HCT116 (cell line): ENCODE results near the gene NLGN2. TPM values are rescaled to one million over a fixed set of nuclear protein-coding genes. Genes with fewer than 3 reads are reported as not detected.

Source experiments
- ATAC-seq: fragments of 200-7000 bp; cut with Tn5 transposase; 2 replicates; pipeline ENCODE4 v1.9.1; 2020; ENCODE audit warnings: mild to moderate bottlenecking, moderate library complexity
- BruUV-seq: library from RNA; stranded (reverse); fragments of 400-500 nt; replicated peaks from 2 replicates; lab custom pipeline; 2021; lab: Mats Ljungman, UMichigan
- CTCF ChIA-PET: fragments of 300-600 bp; sonication (Branson Sonifier 250); formaldehyde crosslinking; loops from one replicate; lab custom pipeline; 2021; ENCODE audit warnings: antibody characterized with exemption; lab: Charles Lee
- POLR2A ChIA-PET: fragments of 300-600, 350-600 bp; sonication (Branson Sonifier 250); formaldehyde crosslinking; loops from one replicate; lab custom pipeline; 2021; ENCODE audit warnings: antibody characterized with exemption; lab: Charles Lee
- RAD21 ChIA-PET, 2 experiments: fragments of 300-600 bp; sonication (Branson Sonifier 250); formaldehyde crosslinking; loops; one replicate each; lab custom pipeline; 2023; ENCODE audit warnings: low total read pairs in 2 of 2; ENCODE audit not compliant: uncharacterized antibody in 2 of 2, unreplicated experiment in 2 of 2, low non-redundant PET in 1 of 2; lab: Charles Lee
- DNase-seq: peaks from one replicate; pipeline ENCODE4 v3.0.0-alpha.2; 2010; ENCODE audit warnings: low read depth, low spot score
- H2AFZ ChIP-seq: fragments of 200-600 bp; shearing (Covaris generic), sonication (generic); 2 replicates; pipeline ENCODE4 v1.6.1; 2017; ENCODE audit warnings: low read depth, mixed run types, mixed read lengths, antibody characterized with exemption, low read length; ENCODE audit not compliant: poor library complexity, severe bottlenecking
- H3K27ac ChIP-seq: 2 replicates; pipeline ENCODE4 v1.5.1; 2012; ENCODE audit warnings: low read depth, low read length
- H3K27me3 ChIP-seq: fragments of 200-600 bp; sonication (generic); 2 replicates; pipeline ENCODE4 v1.6.1; 2016; ENCODE audit warnings: mixed run types, low read length, mixed read lengths; ENCODE audit not compliant: insufficient read depth
- H3K36me3 ChIP-seq, 2 experiments: fragments of 200-500 bp in 1 of 2; fragments of 200-600 bp in 1 of 2; sonication (Bioruptor generic) in 1 of 2; sonication (generic) in 1 of 2; 2 replicates each; pipeline versions ENCODE4 v1.5.1 to v1.6.1; 2014 to 2016; ENCODE audit warnings: low read length in 2 of 2, inconsistent platforms in 1 of 2, mixed read lengths in 1 of 2, mixed run types in 1 of 2; ENCODE audit not compliant: insufficient read depth in 2 of 2, control insufficient read depth in 1 of 2
- H3K4me1 ChIP-seq, 2 experiments: fragments of 200-600 bp in 1 of 2; sonication (generic) in 1 of 2; 2 replicates each; pipeline versions ENCODE4 v1.5.1 to v1.6.1; 2012 to 2017; ENCODE audit warnings: low read length in 2 of 2, inconsistent platforms in 1 of 2, mild to moderate bottlenecking in 1 of 2, mixed read lengths in 1 of 2, mixed run types in 1 of 2, moderate library complexity in 1 of 2; ENCODE audit not compliant: insufficient read depth in 2 of 2, control insufficient read depth in 1 of 2
- H3K4me2 ChIP-seq: fragments of 200-600 bp; sonication (generic); 2 replicates; pipeline ENCODE4 v1.6.1; 2017; ENCODE audit warnings: mixed run types, low read length, mixed read lengths
- H3K4me3 ChIP-seq, 2 experiments: fragments of 200-600 bp in 1 of 2; sonication (generic) in 1 of 2; replicated peaks in 1 of 2; 2 replicates each; pipeline ENCODE4 v1.5.1; 2011 to 2016; ENCODE audit warnings: low read length in 2 of 2, control low read depth in 1 of 2, low read depth in 1 of 2, mild to moderate bottlenecking in 1 of 2, mixed read lengths in 1 of 2, mixed run types in 1 of 2
- H3K79me2 ChIP-seq: fragments of 200-600 bp; sonication (generic); 2 replicates; pipeline ENCODE4 v1.6.1; 2017; ENCODE audit warnings: mild to moderate bottlenecking, mixed run types, low read length, moderate library complexity, mixed read lengths; ENCODE audit not compliant: insufficient read depth
- H3K9ac ChIP-seq: fragments of 200-600 bp; sonication (generic); 2 replicates; pipeline ENCODE4 v1.6.1; 2016; ENCODE audit warnings: low read length, mixed read lengths
- H3K9me2 ChIP-seq: fragments of 200-600 bp; sonication (generic), shearing (Covaris generic); 2 replicates; pipeline ENCODE4 v1.6.1; 2017; ENCODE audit warnings: mixed run types, mild to moderate bottlenecking, moderate library complexity; ENCODE audit not compliant: insufficient read depth
- H3K9me3 ChIP-seq, 2 experiments: fragments of 200-500 bp in 1 of 2; fragments of 200-600 bp in 1 of 2; sonication (Bioruptor generic) in 1 of 2; sonication (generic) in 1 of 2; 2 replicates each; pipeline ENCODE4 v1.6.1; 2014 to 2017; ENCODE audit warnings: low read length in 2 of 2, mixed read lengths in 2 of 2, inconsistent platforms in 1 of 2, low read depth in 1 of 2, mild to moderate bottlenecking in 1 of 2, mixed run types in 1 of 2, moderate library complexity in 1 of 2; ENCODE audit not compliant: control insufficient read depth in 1 of 2, insufficient read depth in 1 of 2
- H4K20me1 ChIP-seq: fragments of 200-600 bp; sonication (generic), shearing (Covaris generic); 2 replicates; pipeline ENCODE4 v1.6.1; 2017; ENCODE audit warnings: mixed run types, mild to moderate bottlenecking, moderate library complexity; ENCODE audit not compliant: insufficient read depth
- EZH2phosphoT487 ChIP-seq: fragments of 200-600 bp; IDR thresholded peaks from 2 replicates; pipeline ENCODE4 v1.6.1; 2018; ENCODE audit warnings: antibody characterized with exemption, borderline replicate concordance
- JUND ChIP-seq: IDR thresholded peaks from 2 replicates; pipeline ENCODE4 v1.6.1; 2012
- SIN3A ChIP-seq: IDR thresholded peaks from 2 replicates; pipeline ENCODE4 v1.6.1; 2012; ENCODE audit warnings: low read depth
- SRF ChIP-seq: IDR thresholded peaks from 2 replicates; pipeline ENCODE4 v1.6.1; 2012; ENCODE audit warnings: low read depth
- YY1 ChIP-seq: IDR thresholded peaks from 2 replicates; pipeline ENCODE4 v1.6.1; 2011; ENCODE audit warnings: low read length, low read depth, moderate library complexity, mild to moderate bottlenecking; ENCODE audit not compliant: insufficient replicate concordance; ENCODE audit errors: extremely low read depth
- intact Hi-C: fragments of 100-400 bp; cut with micrococcal nuclease; formaldehyde crosslinking; loops from 2 replicates; pipeline ENCODE4 v1.10.0; 2022
- total RNA-seq: library from RNA; stranded (reverse); gene quantifications from one replicate; pipeline ENCODE4 v1.2.1, GENCODE V29; 2021; ENCODE audit not compliant: unreplicated experiment

NLGN2 gene
- total RNA-seq, 1 experiment from 2014 or later, result 60.5 TPM

GRCh38 chr17:7388856-7389255 lies 18.8 kb upstream of the NLGN2 start:
- no peak overlapping the region for H3K9ac ChIP-seq
- no peaks in the 10 kb centered on the region for H4K20me1 ChIP-seq
- no peak overlapping the region for H3K4me2 ChIP-seq
- peaks cover 10 to 20% of the 10 kb centered on the region in 2 experiments; a peak in 3 of 4 replicates for H3K36me3 ChIP-seq
- intact Hi-C loops, result no loop called here
- CTCF ChIA-PET, result no interaction called here
- H3K27ac ChIP-seq, result no peak overlapping the region
- no peaks in the 10 kb centered on the region for H3K27me3 ChIP-seq
- H3K4me1 ChIP-seq, result peaks cover 3 to 9% of the 10 kb centered on the region in 2 experiments; a peak in 2 of 4 replicates
- H2AFZ ChIP-seq, result no peak overlapping the region
- no peak for ATAC-seq
- no TSS peak for BruUV-seq
- RAD21 ChIA-PET, result no interaction called here
- POLR2A ChIA-PET, result interaction anchor here (1.2 kb wide), 1 partner anchor 12 kb away, joined by 3 read pairs; no protein-coding TSS in a partner anchor
- 0 out of 2 replicates have a peak, but pooled peaks cover 7% of the 10 kb centered on the region for H3K79me2 ChIP-seq
- H3K4me3 ChIP-seq, result no peak overlapping the region
- no peaks in the 10 kb centered on the region for H3K9me3 ChIP-seq
- TF ChIP-seq SRF, result no peak
- TF ChIP-seq EZH2phosphoT487, result no peak
- no peak for TF ChIP-seq SIN3A
- TF ChIP-seq JUND, result no peak
- TF ChIP-seq, all 23 proteins: peak for 0
- DNase-seq, result no peak
- H3K9me2 ChIP-seq, result no peaks in the 10 kb centered on the region

GRCh38 chr17:7389924-7390910 lies 17.4 kb upstream of the NLGN2 start:
- no peak for DNase-seq
- Histone ChIP-seq H3K4me1 (peaks cover 6 to 17% of the 10 kb centered on the region in 2 experiments; a peak in 3 of 4 replicates), H3K4me2 (no peak overlapping the region), H3K4me3 (no peak overlapping the region), H3K9ac (no peak overlapping the region), H3K9me3 (no peaks in the 10 kb centered on the region), H3K36me3 (peaks cover 10 to 18% of the 10 kb centered on the region in 2 experiments; a peak in 3 of 4 replicates), H2AFZ (no peak overlapping the region), H3K27me3 (no peaks in the 10 kb centered on the region), H3K79me2 (0 out of 2 replicates have a peak, but pooled peaks cover 7% of the 10 kb centered on the region), H3K27ac (no peak overlapping the region), H4K20me1 (no peaks in the 10 kb centered on the region), H3K9me2 (no peaks in the 10 kb centered on the region)
- RAD21 ChIA-PET, result no interaction called here
- ATAC-seq, result no peak
- CTCF ChIA-PET, result no interaction called here
- intact Hi-C loops, result loop anchor here (5.0 kb wide), 1 partner anchor 33 kb away; the partner anchor contains the start of gene TMEM95
- no peak for TF ChIP-seq YY1
- BruUV-seq, result no TSS peak
- POLR2A ChIA-PET, result interaction anchor here (1.2 kb wide), 1 partner anchor 11 kb away, joined by 3 read pairs; no protein-coding TSS in a partner anchor
